Mesangial cell (primary cell): Measurements from ENCODE around the gene SIT1. TPM values are rescaled to one million over a fixed set of nuclear protein-coding genes. Genes with fewer than 3 reads are reported as not detected.

ENCODE experiments used
- total RNA-seq: library from RNA; depleted of rRNA; stranded (reverse); fragments of >200 nt; gene quantifications from 2 replicates; pipeline ENCODE4 v1.2.3, GENCODE V29; 2015

The SIT1 gene
- not detected in 2 replicates for total RNA-seq

DNA sequence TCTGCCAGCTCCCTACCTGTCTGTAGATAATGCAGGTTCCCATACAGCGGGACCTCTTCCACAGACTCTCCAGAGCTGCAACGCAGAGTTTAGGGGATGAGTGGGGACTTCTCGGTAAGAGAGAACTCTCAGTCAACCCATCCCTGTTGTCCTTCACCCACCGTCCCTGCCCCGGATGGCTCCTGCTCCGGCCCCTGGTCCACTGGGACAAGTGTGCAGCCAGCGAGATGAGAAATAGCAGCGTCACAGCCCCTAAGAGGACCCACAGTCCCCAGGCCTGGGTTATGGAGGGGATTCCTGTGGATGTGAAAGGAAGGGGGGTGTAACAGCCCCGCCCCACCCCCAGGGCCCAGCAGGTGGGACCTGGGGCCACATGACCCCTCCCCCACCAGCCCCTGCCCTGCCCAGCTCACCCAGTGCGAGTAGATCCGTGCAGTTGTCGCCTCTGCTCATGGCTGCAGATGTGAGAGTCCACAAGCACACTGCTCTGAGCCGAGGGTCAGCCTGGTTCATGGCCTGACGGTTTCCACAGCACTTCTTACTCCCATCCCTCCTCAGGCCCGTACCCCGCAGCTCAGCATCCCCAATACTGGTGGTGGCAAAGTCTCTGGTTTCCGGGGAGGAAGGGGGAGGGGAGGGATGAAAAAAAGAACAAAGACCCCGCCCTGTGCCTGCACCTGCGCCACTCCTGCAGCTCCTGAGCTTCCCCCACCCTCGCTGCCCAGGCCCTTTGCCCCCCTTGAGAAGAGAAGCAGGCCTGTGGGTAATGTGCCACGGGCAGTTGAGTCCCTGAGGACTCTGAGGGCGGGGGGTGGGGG lies at the start of gene SIT1:
Gene SIT1, minus strand, starts transcription at position 591 of the 818 bp plus-strand sequence. Its CDS starts 78 bp downstream, at position 513.

GRCh38 chr9:35689542-35690293 lies 39.0 kb upstream of the SIT1 start, which contains the start of gene TPM2:
TSS of gene TPM2 (minus strand) at chr9:35689925. CDS start at chr9:35689817, 108 bp downstream.

GRCh38 chr9:35673132-35674024 lies 22.6 kb upstream of the SIT1 start, which contains the start of gene CA9:
TSS of gene CA9 (plus strand) at chr9:35673928. CDS start at chr9:35673960, 32 bp downstream.

GRCh38 chr9:35664531-35665470 lies 14.1 kb upstream of the SIT1 start, which contains the start of gene ARHGEF39:
TSS of gene ARHGEF39 (minus strand) at chr9:35665195. CDS start at chr9:35665169, 26 bp downstream.

DNA sequence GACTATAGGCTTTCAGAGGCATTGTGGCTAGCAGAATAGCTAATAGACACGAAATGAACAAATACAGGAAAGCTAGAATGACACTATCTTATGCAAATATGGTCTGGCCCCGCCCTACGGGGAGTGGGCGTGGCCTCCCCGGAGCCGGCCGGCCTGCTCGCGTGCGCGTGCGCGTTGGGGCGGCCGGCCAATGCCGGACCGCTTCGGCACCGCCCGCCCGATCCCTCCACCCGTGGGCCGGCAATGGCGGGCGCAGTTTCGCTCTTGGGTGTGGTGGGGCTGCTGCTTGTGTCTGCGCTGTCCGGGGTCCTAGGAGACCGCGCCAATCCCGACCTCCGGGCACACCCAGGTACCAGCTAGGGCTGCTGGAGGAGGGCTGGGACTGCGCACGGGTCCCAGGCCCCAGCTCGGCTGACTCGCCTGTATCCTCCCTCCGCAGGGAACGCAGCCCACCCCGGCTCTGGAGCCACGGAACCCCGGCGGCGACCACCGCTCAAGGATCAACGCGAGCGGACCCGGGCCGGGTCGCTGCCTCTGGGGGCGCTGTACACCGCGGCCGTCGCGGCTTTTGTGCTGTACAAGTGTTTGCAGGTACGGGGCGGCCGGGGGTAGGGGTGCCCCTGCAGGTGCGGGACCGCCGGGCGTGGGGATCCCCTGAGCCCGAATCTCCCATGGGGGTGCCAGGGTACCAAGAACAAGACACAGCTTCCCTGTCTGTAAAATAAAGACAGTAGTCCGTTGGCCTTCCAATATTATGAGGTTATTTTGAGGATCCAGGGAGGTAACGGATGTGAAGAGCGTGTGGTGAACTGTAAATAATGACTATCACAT lies 7.6 kb upstream of the SIT1 start, which contains the start of gene CCDC107:
Gene CCDC107, plus strand, starts transcription at position 156 of the 831 bp plus-strand sequence. Its CDS starts 88 bp downstream, at position 244.

DNA sequence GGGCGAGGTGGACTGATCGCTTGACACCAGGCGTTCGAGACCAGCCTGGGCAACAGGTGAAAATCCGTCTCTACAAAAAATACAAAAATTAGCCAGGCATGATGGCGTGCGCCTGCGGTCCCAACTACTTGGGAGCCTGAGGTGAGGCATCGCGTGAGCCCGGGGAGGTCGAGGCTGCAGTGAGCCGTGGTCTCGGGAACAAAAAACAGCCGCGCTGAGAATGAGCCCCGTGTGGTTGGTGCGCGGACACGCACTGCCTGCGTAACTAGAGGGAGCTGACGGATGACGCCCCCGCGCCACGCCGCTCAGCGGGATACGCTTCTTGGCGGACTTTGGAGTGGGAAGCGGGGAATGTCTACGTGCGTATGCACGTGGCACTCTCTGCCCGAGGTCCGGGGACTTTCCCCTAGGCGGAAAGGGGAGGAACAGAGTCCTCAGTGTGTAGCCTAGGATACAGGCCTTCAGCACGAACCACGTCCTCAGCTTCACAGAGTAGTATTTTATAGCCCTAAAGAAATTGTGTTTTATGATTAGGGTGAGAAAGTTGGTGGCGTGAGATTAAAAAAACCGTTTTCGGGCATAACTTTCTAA lies 6.9 kb upstream of the SIT1 start, which contains the start of gene RMRP:
Gene RMRP, minus strand, starts transcription at position 474 of the 591 bp plus-strand sequence.

DNA sequence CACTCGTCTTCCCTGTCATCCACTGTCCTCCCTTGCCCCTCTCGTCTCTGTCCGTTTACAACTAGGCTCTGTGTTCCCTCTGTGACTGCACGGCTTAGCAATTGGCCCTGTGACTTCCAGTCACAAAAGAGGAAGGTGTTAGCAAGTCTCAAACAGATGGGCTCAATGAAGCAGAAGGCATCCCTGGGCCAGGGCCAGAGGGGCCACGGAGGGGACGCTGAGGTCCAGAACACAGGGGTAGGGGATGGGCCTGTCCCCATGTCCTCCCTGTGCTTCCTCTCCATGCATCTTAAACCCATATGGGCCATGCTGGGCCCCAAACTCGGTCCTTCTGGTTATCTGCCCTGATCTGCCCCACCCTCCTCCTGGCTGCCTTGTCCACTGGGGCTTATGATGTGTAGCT lies 32.4 kb downstream of the SIT1 start, which contains the start of gene CD72:
Gene CD72, minus strand, starts transcription at position 89 of the 403 bp plus-strand sequence. CDS start 110 bp downstream, outside the sequence.

GRCh38 chr9:35604578-35605350 lies 46.0 kb downstream of the SIT1 start, which contains the start of gene TESK1:
TSS of gene TESK1 (plus strand) at chr9:35605262. CDS start at chr9:35605620, 358 bp downstream.

Other genes with a start within 250 kb of the SIT1 start
- gene RUSC2, start 160.8 kb downstream of the SIT1 start, total RNA-seq = 25.9 and 29.5 TPM in 2 replicates
- gene TESK1, start 45.7 kb downstream of the SIT1 start, total RNA-seq = 20.7 and 29.7 TPM in 2 replicates
- gene CD72, start 32.5 kb downstream of the SIT1 start, total RNA-seq = 0.49 and 3.3 TPM in 2 replicates
- 148,788 and 178,042 TPM in 2 replicates for gene RMRP, start 7.1 kb upstream of the SIT1 start, total RNA-seq
- 16.0 and 21.6 TPM in 2 replicates for gene CCDC107, start 7.4 kb upstream of the SIT1 start, total RNA-seq
- 0.89 and 11.1 TPM in 2 replicates for gene ARHGEF39, start 14.3 kb upstream of the SIT1 start, total RNA-seq
- gene CA9, start 23.0 kb upstream of the SIT1 start, total RNA-seq = 0.13 and 0.16 TPM in 2 replicates
- 217 and 297 TPM in 2 replicates for gene TPM2, start 39.0 kb upstream of the SIT1 start, total RNA-seq
- gene TLN1, start 81.3 kb upstream of the SIT1 start, total RNA-seq = 299 and 312 TPM in 2 replicates
- 47.8 and 62.1 TPM in 2 replicates for gene CREB3, start 81.7 kb upstream of the SIT1 start, total RNA-seq
- gene GBA2, start 98.3 kb upstream of the SIT1 start, total RNA-seq = 27.1 and 38.3 TPM in 2 replicates
- 15.2 and 19.1 TPM in 2 replicates for gene RGP1, start 98.4 kb upstream of the SIT1 start, total RNA-seq
- not detected in 2 replicates for gene MSMP, start 103.3 kb upstream of the SIT1 start, total RNA-seq
- 19.2 and 31.2 TPM in 2 replicates for gene NPR2, start 140.7 kb upstream of the SIT1 start, total RNA-seq
- 0.33 and 1.3 TPM in 2 replicates for gene SPAG8, start 161.3 kb upstream of the SIT1 start, total RNA-seq
- gene HINT2, start 164.1 kb upstream of the SIT1 start, total RNA-seq = 34.7 and 42.7 TPM in 2 replicates
- not detected in 2 replicates for gene FAM221B, start 177.8 kb upstream of the SIT1 start, total RNA-seq
- gene TMEM8B, start 178.3 kb upstream of the SIT1 start, total RNA-seq = 2.6 and 17.6 TPM in 2 replicates
- not detected in 2 replicates for gene OR13J1, start 219.5 kb upstream of the SIT1 start, total RNA-seq